ENCODE data around the gene KLF12.

The KLF12 gene

DNA sequence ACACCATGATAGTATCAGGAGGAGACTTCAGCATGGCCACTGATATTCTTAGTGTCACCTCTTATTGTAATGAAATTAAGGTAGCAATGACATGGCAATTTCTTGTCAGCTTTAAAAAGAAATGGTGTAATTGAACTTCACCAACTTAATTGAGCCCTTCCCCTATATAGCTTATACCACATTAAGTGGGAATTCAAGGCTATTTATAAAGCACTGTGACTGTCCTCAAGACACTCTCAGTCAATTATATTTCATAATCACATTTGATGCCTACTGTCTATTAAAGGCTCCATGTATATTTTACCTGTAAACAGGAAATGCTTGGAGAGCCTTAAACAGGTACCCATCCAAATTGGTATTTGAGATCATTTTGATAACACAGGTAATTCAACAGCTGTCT lies 28.3 kb downstream of the KLF12 start:
- no peak overlapping the region for H3K4me3 ChIP-seq (ENCODE audit: low read depth, low read length)
- DNase-seq (ENCODE audit: low read depth) = no peak
- TF ChIP-seq, protein P1, sequence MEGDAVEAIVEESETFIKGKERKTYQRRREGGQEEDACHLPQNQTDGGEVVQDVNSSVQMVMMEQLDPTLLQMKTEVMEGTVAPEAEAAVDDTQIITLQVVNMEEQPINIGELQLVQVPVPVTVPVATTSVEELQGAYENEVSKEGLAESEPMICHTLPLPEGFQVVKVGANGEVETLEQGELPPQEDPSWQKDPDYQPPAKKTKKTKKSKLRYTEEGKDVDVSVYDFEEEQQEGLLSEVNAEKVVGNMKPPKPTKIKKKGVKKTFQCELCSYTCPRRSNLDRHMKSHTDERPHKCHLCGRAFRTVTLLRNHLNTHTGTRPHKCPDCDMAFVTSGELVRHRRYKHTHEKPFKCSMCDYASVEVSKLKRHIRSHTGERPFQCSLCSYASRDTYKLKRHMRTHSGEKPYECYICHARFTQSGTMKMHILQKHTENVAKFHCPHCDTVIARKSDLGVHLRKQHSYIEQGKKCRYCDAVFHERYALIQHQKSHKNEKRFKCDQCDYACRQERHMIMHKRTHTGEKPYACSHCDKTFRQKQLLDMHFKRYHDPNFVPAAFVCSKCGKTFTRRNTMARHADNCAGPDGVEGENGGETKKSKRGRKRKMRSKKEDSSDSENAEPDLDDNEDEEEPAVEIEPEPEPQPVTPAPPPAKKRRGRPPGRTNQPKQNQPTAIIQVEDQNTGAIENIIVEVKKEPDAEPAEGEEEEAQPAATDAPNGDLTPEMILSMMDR (IDR thresholded peaks at IDR 0.05; ENCODE audit: insufficient read depth, low read depth, low read length, missing control alignments) = no peak

GRCh38 chr13:74104661-74105275 lies 29.4 kb downstream of the KLF12 start:
- no peak for DNase-seq (ENCODE audit: low read depth)
- TF ChIP-seq, protein P1 (IDR thresholded peaks at IDR 0.05; ENCODE audit: insufficient read depth, low read depth, low read length, missing control alignments) = no peak
- no peak overlapping the region for H3K4me3 ChIP-seq (ENCODE audit: low read depth, low read length)

DNA sequence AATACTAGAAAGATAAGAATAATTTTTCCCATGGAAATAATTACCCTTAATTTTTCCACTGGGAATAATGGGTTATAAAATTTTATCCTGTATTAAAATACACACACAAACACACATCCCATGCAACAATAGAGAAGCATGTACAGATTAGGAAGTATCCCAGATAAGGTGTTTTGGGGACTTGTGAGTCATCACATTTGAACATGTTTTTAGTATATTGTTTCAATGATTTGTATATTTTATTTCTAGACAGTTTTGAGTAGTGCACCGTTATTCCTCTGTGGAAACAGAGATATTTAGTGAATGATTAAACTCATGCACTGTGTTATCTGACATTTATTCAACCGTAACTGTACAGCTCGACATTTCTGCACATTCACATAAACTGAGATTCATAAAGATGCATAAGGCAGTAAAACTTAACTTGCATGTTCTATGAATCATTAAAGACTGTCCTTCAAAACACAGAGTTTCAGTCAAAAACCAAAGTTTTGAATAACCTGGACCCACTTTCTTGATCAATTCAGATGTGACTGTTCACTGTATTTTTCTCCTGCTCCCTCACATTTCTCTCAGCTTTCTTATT lies 30.1 kb downstream of the KLF12 start:
- DNase-seq (ENCODE audit: low read depth) = no peak
- no peak overlapping the region for H3K4me3 ChIP-seq (ENCODE audit: low read depth, low read length)
- TF ChIP-seq, protein P1 (IDR thresholded peaks at IDR 0.05; ENCODE audit: insufficient read depth, low read depth, low read length, missing control alignments) = no peak

DNA sequence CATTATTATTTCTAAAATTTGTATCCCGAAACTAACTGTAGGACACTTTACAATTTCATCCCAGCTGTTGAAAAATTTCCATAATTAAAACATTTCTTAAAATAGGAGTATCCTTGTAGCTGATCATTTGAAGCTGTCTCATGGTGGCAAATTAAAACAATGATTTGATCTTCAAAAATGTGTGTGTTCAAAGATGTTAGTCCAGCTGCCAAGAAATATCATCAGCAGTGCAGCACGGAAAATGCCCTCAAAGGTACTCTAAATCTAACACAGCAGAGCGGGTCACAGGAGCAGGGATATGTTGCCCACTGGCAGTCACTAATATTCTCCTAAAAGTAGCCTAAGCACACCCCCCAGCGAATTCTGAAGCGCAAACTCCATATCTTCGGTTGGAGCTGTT lies 31.0 kb downstream of the KLF12 start:
- no peak overlapping the region for H3K4me3 ChIP-seq (ENCODE audit: low read depth, low read length)
- DNase-seq (ENCODE audit: low read depth) = no peak
- TF ChIP-seq, protein P1 (IDR thresholded peaks at IDR 0.05; ENCODE audit: insufficient read depth, low read depth, low read length, missing control alignments) = no peak

GRCh38 chr13:74102691-74103090 lies 31.5 kb downstream of the KLF12 start:
- H3K4me3 ChIP-seq (ENCODE audit: low read depth, low read length) = no peak overlapping the region
- TF ChIP-seq, protein P1 (IDR thresholded peaks at IDR 0.05; ENCODE audit: insufficient read depth, low read depth, low read length, missing control alignments) = no peak
- no peak for DNase-seq (ENCODE audit: low read depth)

DNA sequence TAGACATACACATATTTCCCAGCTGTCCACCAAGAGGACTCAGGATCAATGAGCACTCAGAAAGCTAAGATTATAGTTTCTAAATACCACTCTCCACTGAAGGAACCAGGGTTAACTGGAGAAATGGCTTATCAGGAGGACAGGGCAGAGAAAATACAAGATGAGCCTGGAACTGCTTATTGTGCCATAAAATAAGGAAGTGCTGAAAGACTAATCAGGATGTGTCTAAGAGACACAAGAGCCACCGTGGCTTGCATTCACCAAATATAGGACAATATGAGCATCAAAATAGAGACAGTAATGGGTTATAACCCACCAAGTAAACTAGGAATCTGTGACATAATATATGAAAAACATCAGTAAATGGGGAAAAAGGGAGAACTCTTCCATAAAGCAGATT lies 32.8 kb downstream of the KLF12 start:
- DNase-seq (ENCODE audit: low read depth) = no peak
- TF ChIP-seq, protein P1 (IDR thresholded peaks at IDR 0.05; ENCODE audit: insufficient read depth, low read depth, low read length, missing control alignments) = no peak

GRCh38 chr13:74098077-74098476 lies 36.1 kb downstream of the KLF12 start:
- TF ChIP-seq, protein P1 (IDR thresholded peaks at IDR 0.05; ENCODE audit: insufficient read depth, low read depth, low read length, missing control alignments) = no peak
- H3K4me3 ChIP-seq (ENCODE audit: low read depth, low read length) = no peak overlapping the region
- no peak for DNase-seq (ENCODE audit: low read depth)

More for the DNA sequence above, 32.8 kb downstream of the KLF12 start:
- H3K4me3 ChIP-seq (ENCODE audit: low read depth, low read length) = no peak overlapping the region

Measured in GM12865 (cell line).